ENCODE results near the gene PAIP2.
"Not testable (repeated sequence)": the region's sequence is repeated elsewhere in the genome, so short reads cannot be mapped to it uniquely, and the experiment has no call there.

PAIP2 gene

GRCh38 chr5:139383275-139383992, 41.8 kb downstream of the PAIP2 start, which contains the start of gene SLC23A1:
TSS of gene SLC23A1 (minus strand) at chr5:139383297. CDS start at chr5:139383253, 44 bp downstream.
- no peaks in the 10 kb centered on the region for H3K36me3 ChIP-seq
- no peaks in the 10 kb centered on the region for H3K27me3 ChIP-seq (ENCODE audit: insufficient read depth, low read depth, severe bottlenecking)
- no peaks in the 10 kb centered on the region for H3K9me3 ChIP-seq (ENCODE audit: severe bottlenecking)
- TF ChIP-seq CTCF (IDR thresholded peaks at IDR 0.05; ENCODE audit: low read depth, low read length): no peak
- H3K27ac ChIP-seq: peak within 1 kb of the TSS; percentile 2; the same call in 1 of the 2 replicates
- no peak within 1 kb of the TSS for H3K4me3 ChIP-seq (ENCODE audit: low read depth, low read length)
- no peak for DNase-seq

GRCh38 chr5:139383993-139384590, 42.4 kb downstream of the PAIP2 start:
- no peak overlapping the region for H3K4me3 ChIP-seq (ENCODE audit: low read depth, low read length)
- no peaks in the 10 kb centered on the region for H3K36me3 ChIP-seq
- H3K9me3 ChIP-seq (ENCODE audit: severe bottlenecking): no peaks in the 10 kb centered on the region
- no peak for DNase-seq
- H3K27ac ChIP-seq: no peak overlapping the region
- H3K27me3 ChIP-seq (ENCODE audit: insufficient read depth, low read depth, severe bottlenecking): no peaks in the 10 kb centered on the region
- TF ChIP-seq CTCF (IDR thresholded peaks at IDR 0.05; ENCODE audit: low read depth, low read length): no peak

- Histone ChIP-seq H3K4me3 (ENCODE audit: low read depth, low read length) (no peak overlapping the region), H3K36me3 (no peaks in the 10 kb centered on the region), H3K27ac (no peak overlapping the region), H3K27me3 (ENCODE audit: insufficient read depth, low read depth, severe bottlenecking) (no peaks in the 10 kb centered on the region), H3K9me3 (ENCODE audit: severe bottlenecking) (no peaks in the 10 kb centered on the region)
- DNase-seq: no peak
- TF ChIP-seq CTCF (IDR thresholded peaks at IDR 0.05; ENCODE audit: low read depth, low read length): no peak
Observed at GRCh38 chr5:139384591-139385051, 43.0 kb downstream of the PAIP2 start.

- H3K4me3 ChIP-seq (ENCODE audit: low read depth, low read length): no peak overlapping the region
- no peaks in the 10 kb centered on the region for H3K9me3 ChIP-seq (ENCODE audit: severe bottlenecking)
- DNase-seq: peak; percentile 45
- no peaks in the 10 kb centered on the region for H3K36me3 ChIP-seq
- peak; percentile 68 for TF ChIP-seq CTCF (IDR thresholded peaks at IDR 0.05; ENCODE audit: low read depth, low read length)
- no peaks in the 10 kb centered on the region for H3K27me3 ChIP-seq (ENCODE audit: insufficient read depth, low read depth, severe bottlenecking)
- H3K27ac ChIP-seq: no peak overlapping the region
Observed at GRCh38 chr5:139385061-139386049, 43.7 kb downstream of the PAIP2 start.

GRCh38 chr5:139386050-139386438, 44.4 kb downstream of the PAIP2 start:
- TF ChIP-seq CTCF (IDR thresholded peaks at IDR 0.05; ENCODE audit: low read depth, low read length): no peak
- Histone ChIP-seq H3K9me3 (ENCODE audit: severe bottlenecking) (no peaks in the 10 kb centered on the region), H3K27ac (no peak overlapping the region), H3K27me3 (ENCODE audit: insufficient read depth, low read depth, severe bottlenecking) (no peaks in the 10 kb centered on the region), H3K4me3 (ENCODE audit: low read depth, low read length) (no peak overlapping the region), H3K36me3 (no peaks in the 10 kb centered on the region)
- DNase-seq: no peak

GRCh38 chr5:139386956-139387355, 45.3 kb downstream of the PAIP2 start:
- H3K27me3 ChIP-seq (ENCODE audit: insufficient read depth, low read depth, severe bottlenecking); H3K9me3 ChIP-seq (ENCODE audit: severe bottlenecking); DNase-seq; H3K4me3 ChIP-seq (ENCODE audit: low read depth, low read length); H3K36me3 ChIP-seq; H3K27ac ChIP-seq: not testable (repeated sequence)

All from WERI-Rb-1 (cell line).